ENCODE results near the gene LRMDA.
A peak's percentile ranks its signal among the peaks of the same experiment; 100 is the strongest.

LRMDA gene

DNA sequence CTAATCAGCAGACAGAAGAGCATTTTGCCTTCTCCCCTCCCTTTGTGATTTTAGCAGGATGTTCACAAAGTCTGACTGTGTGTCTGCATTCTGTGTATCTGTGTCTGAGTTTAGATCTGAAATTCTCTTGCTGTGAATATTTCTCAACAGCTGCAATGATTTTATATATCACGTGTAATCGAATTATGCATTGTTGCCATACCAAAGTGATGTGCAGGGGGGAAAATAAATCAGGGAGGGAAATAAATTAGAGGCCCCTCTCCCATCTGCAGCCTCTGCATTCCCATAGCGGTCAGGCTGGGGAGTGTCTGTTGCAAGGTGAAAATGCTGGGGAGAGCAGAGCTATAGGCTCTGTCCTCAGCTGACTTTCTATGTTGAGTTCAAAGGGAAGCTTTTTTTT lies 209.0 kb downstream of the LRMDA start:
- no peak overlapping the region for H2BK15ac ChIP-seq (replicated peaks; ENCODE audit: low read depth)
- H3K18ac ChIP-seq (ENCODE audit: low read length): no peak overlapping the region
- H3K9ac ChIP-seq (ENCODE audit: low read length): no peak overlapping the region
- no peak overlapping the region for H2BK5ac ChIP-seq (ENCODE audit: low read length)
- no peak overlapping the region for H2AK5ac ChIP-seq (ENCODE audit: low read length)
- no peaks in the 10 kb centered on the region for H3K79me2 ChIP-seq (ENCODE audit: control insufficient read depth, insufficient read depth, low read length)
- H3K4me1 ChIP-seq (ENCODE audit: control insufficient read depth, low read depth, low read length): no peaks in the 10 kb centered on the region
- H3K23ac ChIP-seq (ENCODE audit: low read length): no peak overlapping the region
- no CpG with 5 or more reads among the region's 3 CpGs for WGBS (ENCODE audit: extremely low coverage, insufficient coverage, low lambda C conversion rate)
- H3K4ac ChIP-seq (ENCODE audit: low read depth, low read length): no peak overlapping the region
- H3K79me1 ChIP-seq (ENCODE audit: low read length): no peaks in the 10 kb centered on the region
- H3K4me2 ChIP-seq (ENCODE audit: low read length): no peak overlapping the region
- no peak overlapping the region for H2BK120ac ChIP-seq (ENCODE audit: low read depth, low read length)
- H4K8ac ChIP-seq (ENCODE audit: low read depth, low read length): no peak overlapping the region
- no peak overlapping the region for H3K27ac ChIP-seq (ENCODE audit: low read depth, low read length)
- no peaks in the 10 kb centered on the region for H3K27me3 ChIP-seq (ENCODE audit: insufficient read depth, low read length, poor library complexity)
- H3K36me3 ChIP-seq (ENCODE audit: control insufficient read depth, insufficient read depth, low read length): no peaks in the 10 kb centered on the region
- no peak overlapping the region for H4K5ac ChIP-seq (ENCODE audit: low read length)
- H3K4me3 ChIP-seq (ENCODE audit: low read length): no peak overlapping the region
- DNase-seq: no peak
- H3K56ac ChIP-seq (ENCODE audit: low read length): no peak overlapping the region

DNA sequence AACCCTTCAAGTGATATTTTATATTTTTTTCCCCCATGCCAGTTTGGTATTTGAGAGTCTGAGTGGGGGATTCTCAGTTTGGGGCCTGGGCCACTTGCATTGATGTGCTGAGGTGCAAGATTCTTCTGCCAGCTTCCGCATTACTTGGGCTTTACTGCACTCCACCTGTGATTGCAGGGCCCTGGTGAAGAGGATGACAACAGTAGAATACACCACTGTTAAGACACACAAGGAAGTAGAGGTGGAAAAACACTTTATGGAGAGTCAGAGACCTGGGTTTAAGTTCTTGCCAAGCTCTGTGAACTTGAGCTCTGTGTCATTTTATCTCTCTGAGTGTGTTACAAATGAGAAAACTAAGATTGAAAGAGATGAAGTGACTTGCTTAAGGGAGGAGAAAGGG lies 209.4 kb downstream of the LRMDA start:
- peak; percentile 11 for DNase-seq
- no peak overlapping the region for H4K8ac ChIP-seq (ENCODE audit: low read depth, low read length)
- H3K23ac ChIP-seq (ENCODE audit: low read length): no peak overlapping the region
- no CpG with 5 or more reads among the region's 1 CpG for WGBS (ENCODE audit: extremely low coverage, insufficient coverage, low lambda C conversion rate)
- H3K27me3 ChIP-seq (ENCODE audit: insufficient read depth, low read length, poor library complexity): no peaks in the 10 kb centered on the region
- H3K36me3 ChIP-seq (ENCODE audit: control insufficient read depth, insufficient read depth, low read length): no peaks in the 10 kb centered on the region
- H3K79me1 ChIP-seq (ENCODE audit: low read length): no peaks in the 10 kb centered on the region
- H3K4me3 ChIP-seq (ENCODE audit: low read length): no peak overlapping the region
- no peak overlapping the region for H4K5ac ChIP-seq (ENCODE audit: low read length)
- no peak overlapping the region for H3K27ac ChIP-seq (ENCODE audit: low read depth, low read length)
- no peak overlapping the region for H2AK5ac ChIP-seq (ENCODE audit: low read length)
- H3K56ac ChIP-seq (ENCODE audit: low read length): no peak overlapping the region
- H3K4me1 ChIP-seq (ENCODE audit: control insufficient read depth, low read depth, low read length): no peaks in the 10 kb centered on the region
- H2BK5ac ChIP-seq (ENCODE audit: low read length): no peak overlapping the region
- H3K9ac ChIP-seq (ENCODE audit: low read length): no peak overlapping the region
- H3K4me2 ChIP-seq (ENCODE audit: low read length): no peak overlapping the region
- no peak overlapping the region for H2BK120ac ChIP-seq (ENCODE audit: low read depth, low read length)
- no peak overlapping the region for H3K4ac ChIP-seq (ENCODE audit: low read depth, low read length)
- H2BK15ac ChIP-seq (replicated peaks; ENCODE audit: low read depth): no peak overlapping the region
- no peaks in the 10 kb centered on the region for H3K79me2 ChIP-seq (ENCODE audit: control insufficient read depth, insufficient read depth, low read length)
- H3K18ac ChIP-seq (ENCODE audit: low read length): no peak overlapping the region

DNA sequence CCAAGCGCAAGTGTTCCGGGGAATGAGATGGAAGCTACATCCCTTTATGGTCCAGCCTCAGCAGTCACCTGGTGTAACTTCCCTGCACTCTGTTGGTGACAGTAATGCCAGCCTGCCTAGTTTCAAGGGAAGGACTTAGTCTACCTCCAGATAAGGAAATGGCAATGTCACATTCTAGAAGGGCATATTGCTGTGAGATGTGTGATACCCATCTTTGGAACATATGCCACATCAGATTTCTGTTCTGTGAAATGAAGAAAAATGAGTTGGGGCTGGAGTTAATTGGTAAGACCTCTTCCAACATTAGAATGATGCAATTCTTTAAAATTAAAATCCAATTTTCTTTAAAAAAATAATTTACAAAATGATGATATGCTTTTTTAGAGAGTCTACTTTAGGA lies 212.0 kb downstream of the LRMDA start:
- Histone ChIP-seq H3K79me2 (ENCODE audit: control insufficient read depth, insufficient read depth, low read length) (no peaks in the 10 kb centered on the region), H3K4me2 (ENCODE audit: low read length) (no peak overlapping the region), H2BK120ac (ENCODE audit: low read depth, low read length) (no peak overlapping the region), H3K4me1 (ENCODE audit: control insufficient read depth, low read depth, low read length) (no peaks in the 10 kb centered on the region), H2AK5ac (ENCODE audit: low read length) (no peak overlapping the region), H2BK5ac (ENCODE audit: low read length) (no peak overlapping the region), H3K23ac (ENCODE audit: low read length) (no peak overlapping the region), H4K8ac (ENCODE audit: low read depth, low read length) (no peak overlapping the region), H3K36me3 (ENCODE audit: control insufficient read depth, insufficient read depth, low read length) (no peaks in the 10 kb centered on the region), H3K4me3 (ENCODE audit: low read length) (no peak overlapping the region), H3K79me1 (ENCODE audit: low read length) (no peaks in the 10 kb centered on the region), H2BK15ac (replicated peaks; ENCODE audit: low read depth) (no peak overlapping the region), H3K18ac (ENCODE audit: low read length) (no peak overlapping the region), H4K5ac (ENCODE audit: low read length) (no peak overlapping the region), H3K56ac (ENCODE audit: low read length) (no peak overlapping the region), H3K27me3 (ENCODE audit: insufficient read depth, low read length, poor library complexity) (no peaks in the 10 kb centered on the region), H3K4ac (ENCODE audit: low read depth, low read length) (no peak overlapping the region), H3K27ac (ENCODE audit: low read depth, low read length) (no peak overlapping the region), H3K9ac (ENCODE audit: low read length) (no peak overlapping the region)
- WGBS (ENCODE audit: extremely low coverage, insufficient coverage, low lambda C conversion rate): no CpG with 5 or more reads among the region's 2 CpGs
- DNase-seq: no peak

GRCh38 chr10:75643944-75644692 lies 212.7 kb downstream of the LRMDA start:
- no peak for DNase-seq
- Histone ChIP-seq H3K9ac (ENCODE audit: low read length) (no peak overlapping the region), H3K4me3 (ENCODE audit: low read length) (no peak overlapping the region), H3K79me1 (ENCODE audit: low read length) (no peaks in the 10 kb centered on the region), H3K56ac (ENCODE audit: low read length) (no peak overlapping the region), H3K79me2 (ENCODE audit: control insufficient read depth, insufficient read depth, low read length) (no peaks in the 10 kb centered on the region), H3K18ac (ENCODE audit: low read length) (no peak overlapping the region), H4K5ac (ENCODE audit: low read length) (no peak overlapping the region), H3K36me3 (ENCODE audit: control insufficient read depth, insufficient read depth, low read length) (no peaks in the 10 kb centered on the region), H4K8ac (ENCODE audit: low read depth, low read length) (no peak overlapping the region), H3K23ac (ENCODE audit: low read length) (no peak overlapping the region), H2BK120ac (ENCODE audit: low read depth, low read length) (no peak overlapping the region), H2BK5ac (ENCODE audit: low read length) (no peak overlapping the region), H3K4me1 (ENCODE audit: control insufficient read depth, low read depth, low read length) (no peaks in the 10 kb centered on the region), H2BK15ac (replicated peaks; ENCODE audit: low read depth) (no peak overlapping the region), H3K27ac (ENCODE audit: low read depth, low read length) (no peak overlapping the region), H3K4me2 (ENCODE audit: low read length) (no peak overlapping the region), H3K27me3 (ENCODE audit: insufficient read depth, low read length, poor library complexity) (no peaks in the 10 kb centered on the region), H3K4ac (ENCODE audit: low read depth, low read length) (no peak overlapping the region), H2AK5ac (ENCODE audit: low read length) (no peak overlapping the region)
- WGBS (ENCODE audit: extremely low coverage, insufficient coverage, low lambda C conversion rate): no CpG with 5 or more reads among the region's 5 CpGs

- Histone ChIP-seq H3K27ac (ENCODE audit: low read depth, low read length) (no peak overlapping the region), H3K4me3 (ENCODE audit: low read length) (no peak overlapping the region), H4K5ac (ENCODE audit: low read length) (no peak overlapping the region), H2BK120ac (ENCODE audit: low read depth, low read length) (no peak overlapping the region), H3K4me1 (ENCODE audit: control insufficient read depth, low read depth, low read length) (no peaks in the 10 kb centered on the region), H3K23ac (ENCODE audit: low read length) (no peak overlapping the region), H2BK15ac (replicated peaks; ENCODE audit: low read depth) (no peak overlapping the region), H3K4me2 (ENCODE audit: low read length) (no peak overlapping the region), H3K79me2 (ENCODE audit: control insufficient read depth, insufficient read depth, low read length) (no peaks in the 10 kb centered on the region), H3K56ac (ENCODE audit: low read length) (no peak overlapping the region), H3K4ac (ENCODE audit: low read depth, low read length) (no peak overlapping the region), H3K27me3 (ENCODE audit: insufficient read depth, low read length, poor library complexity) (no peaks in the 10 kb centered on the region), H2BK5ac (ENCODE audit: low read length) (no peak overlapping the region), H3K18ac (ENCODE audit: low read length) (no peak overlapping the region), H3K79me1 (ENCODE audit: low read length) (no peaks in the 10 kb centered on the region), H2AK5ac (ENCODE audit: low read length) (no peak overlapping the region), H3K36me3 (ENCODE audit: control insufficient read depth, insufficient read depth, low read length) (no peaks in the 10 kb centered on the region), H4K8ac (ENCODE audit: low read depth, low read length) (no peak overlapping the region), H3K9ac (ENCODE audit: low read length) (no peak overlapping the region)
- whole genome bisulfite sequencing (ENCODE audit: extremely low coverage, insufficient coverage, low lambda C conversion rate): no CpG with 5 or more reads among the region's 1 CpG
- no peak for DNase-seq
These were observed 214.3 kb downstream of the LRMDA start for GRCh38 chr10:75645704-75646103.
